HepG2 (cell line): ENCODE measurements around the gene NELFCD. TPM values are rescaled to one million over a fixed set of nuclear protein-coding genes. Genes with fewer than 3 reads are reported as not detected.

Source experiments
- KAT2B ChIP-seq: fragments of 150-350 bp; IDR thresholded peaks from 2 replicates; pipeline ENCODE4 v1.6.1; 2014; ENCODE audit warnings: low read depth, low read length, borderline replicate concordance
- NFIC ChIP-seq: IDR thresholded peaks from 2 replicates; pipeline ENCODE4 v1.6.1; 2012; ENCODE audit warnings: mild to moderate bottlenecking, low read length, inconsistent platforms
- PHB2 ChIP-seq: fragments of 450-650 bp; IDR thresholded peaks from 2 replicates; pipeline ENCODE4 v1.6.1; 2018; ENCODE audit not compliant: partially characterized antibody
- RAD21 ChIP-seq: fragments of 450-650 bp; formaldehyde crosslinking; IDR thresholded peaks from 2 replicates; pipeline ENCODE4 v1.5.0; 2020; ENCODE audit warnings: mild to moderate bottlenecking
- REXO4 ChIP-seq: sonication (generic); formaldehyde crosslinking; IDR thresholded peaks from 2 replicates; pipeline ENCODE4 v1.8.0; 2022; ENCODE audit warnings: missing genetic modification reagents, mild to moderate bottlenecking, borderline replicate concordance
- RFX5 ChIP-seq: IDR thresholded peaks from 2 replicates; pipeline ENCODE4 v1.6.1; 2011; ENCODE audit warnings: low read depth, low read length, improper control_type of control experiment
- SRSF1 ChIP-seq: fragments of 200-400 bp; formaldehyde crosslinking; optimal IDR thresholded peaks from 2 replicates; pipeline ENCODE3; 2017; ENCODE audit warnings: mild to moderate bottlenecking, low read depth, low read length, moderate library complexity
- STAT5B ChIP-seq: sonication (generic); formaldehyde crosslinking; IDR thresholded peaks from 2 replicates; pipeline ENCODE4 v1.4.0; 2020; ENCODE audit warnings: missing genetic modification reagents
- ZFP82 ChIP-seq: sonication (generic); formaldehyde crosslinking; IDR thresholded peaks from 2 replicates; pipeline ENCODE4 v1.5.1; 2020; ENCODE audit warnings: mild to moderate bottlenecking, missing genetic modification reagents, borderline replicate concordance
- ZNF446 ChIP-seq: sonication (generic); formaldehyde crosslinking; IDR thresholded peaks from 2 replicates; pipeline ENCODE4 v1.5.0; 2020; ENCODE audit warnings: mild to moderate bottlenecking, missing genetic modification reagents
- ZNF562 ChIP-seq: sonication (generic); formaldehyde crosslinking; IDR thresholded peaks from 2 replicates; pipeline ENCODE4 v1.8.0; 2022; ENCODE audit warnings: missing genetic modification reagents, borderline replicate concordance
- ZSCAN20 ChIP-seq: sonication (generic); formaldehyde crosslinking; IDR thresholded peaks from 2 replicates; pipeline ENCODE4 v1.4.0; 2020; ENCODE audit warnings: missing genetic modification reagents, mild to moderate bottlenecking, borderline replicate concordance
- polyA plus RNA-seq, 8 experiments: library from polyadenylated mRNA; depleted of rRNA in 3 of 8; stranded (reverse) in 7 of 8; unstranded in 1 of 8; fragments of >200 nt; fragmentation: Illumina TruSeq in 4 of 8; extraction: Trizol in 4 of 8; gene quantifications; 2 replicates each; pipeline versions ENCODE4 v1.2.1 to v1.2.3, GENCODE V29; 2011 to 2016; ENCODE audit warnings: low read depth in 4 of 8, missing spikeins in 1 of 8, mixed read lengths in 1 of 8; ENCODE audit not compliant: insufficient read depth in 1 of 8
- total RNA-seq, 5 experiments: library from RNA; depleted of rRNA; stranded (reverse); fragments of >200 nt; fragmentation: Illumina TruSeq; extraction: Trizol; gene quantifications; 2 replicates each; pipeline ENCODE4 v1.2.3, GENCODE V29; 2016; ENCODE audit warnings: low read depth in 1 of 5
- TF ChIP-seq, protein P1 (sequence below): sonication (generic); formaldehyde crosslinking; IDR thresholded peaks from 2 replicates; pipeline ENCODE4 v1.5.1; 2020; ENCODE audit warnings: missing genetic modification reagents, mild to moderate bottlenecking, borderline replicate concordance
- TF ChIP-seq, protein P2 (sequence below): sonication (generic); formaldehyde crosslinking; IDR thresholded peaks from 2 replicates; pipeline ENCODE4 v1.8.1; 2022; ENCODE audit warnings: mild to moderate bottlenecking, missing genetic modification reagents
- TF ChIP-seq, protein P3 (sequence below): sonication (generic); formaldehyde crosslinking; IDR thresholded peaks from 2 replicates; pipeline ENCODE4 v1.5.0; 2020; ENCODE audit warnings: missing genetic modification reagents
- TF ChIP-seq, protein P4 (sequence below): sonication (generic); formaldehyde crosslinking; IDR thresholded peaks from 2 replicates; pipeline ENCODE4 v1.5.0; 2020; ENCODE audit warnings: missing genetic modification reagents
- TF ChIP-seq, protein P5 (sequence below): sonication (generic); formaldehyde crosslinking; IDR thresholded peaks from 2 replicates; pipeline ENCODE4 v1.8.1; 2023; ENCODE audit warnings: mild to moderate bottlenecking, missing genetic modification reagents, borderline replicate concordance
- TF ChIP-seq, protein P6 (sequence below): sonication (generic); formaldehyde crosslinking; IDR thresholded peaks from 2 replicates; pipeline ENCODE4 v1.4.0; 2020; ENCODE audit warnings: missing genetic modification reagents
- TF ChIP-seq, protein P7 (sequence below): sonication (generic); formaldehyde crosslinking; conservative IDR thresholded peaks from 2 replicates; pipeline ENCODE4 v1.8.1; 2023; ENCODE audit warnings: missing genetic modification reagents

Gene NELFCD
- total and polyA plus RNA-seq, 2 of the 13 experiments (the other 11 are each of a cell fraction or from before 2014, with no cell fraction given) = 159 to 203 TPM

DNA sequence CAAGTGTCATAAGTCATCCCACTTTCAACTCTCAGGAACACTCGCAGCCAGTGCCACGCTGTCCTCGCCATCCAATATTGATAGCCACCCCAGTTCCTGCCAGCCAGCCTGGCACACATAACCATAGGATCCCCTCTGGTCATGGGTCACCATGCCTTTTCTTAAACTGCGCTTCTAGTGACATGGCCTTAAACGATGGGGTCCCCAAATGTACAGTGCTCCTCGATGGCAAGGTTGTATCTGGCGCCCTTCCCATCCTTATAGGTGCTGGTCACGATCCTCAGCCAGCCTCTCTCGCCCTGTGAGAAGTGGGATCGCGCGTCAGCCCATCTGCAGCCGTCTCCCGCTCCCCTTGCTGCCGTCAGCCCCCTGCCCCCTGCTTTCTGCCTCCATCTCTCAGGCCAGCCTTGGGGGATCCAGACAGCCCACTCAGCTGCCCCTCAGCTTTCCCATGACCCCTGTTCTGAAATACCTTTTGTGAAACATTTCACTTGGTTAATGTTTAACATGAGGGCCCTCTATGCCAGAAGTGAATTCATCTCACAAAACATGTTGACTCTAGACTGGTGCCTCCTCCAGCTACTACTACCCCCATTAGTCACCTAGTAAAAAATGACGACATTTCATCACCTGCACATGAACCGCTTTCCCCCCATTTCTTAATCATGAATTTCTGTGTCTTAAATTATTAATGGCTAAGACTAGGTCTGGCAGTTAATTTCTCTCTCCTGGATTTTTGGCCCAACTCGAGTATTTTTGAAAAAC lies 14.6 kb downstream of the NELFCD start (continued):
- no peak for TF ChIP-seq ZSCAN20
- no peak for TF ChIP-seq RFX5
- TF ChIP-seq, protein P1, sequence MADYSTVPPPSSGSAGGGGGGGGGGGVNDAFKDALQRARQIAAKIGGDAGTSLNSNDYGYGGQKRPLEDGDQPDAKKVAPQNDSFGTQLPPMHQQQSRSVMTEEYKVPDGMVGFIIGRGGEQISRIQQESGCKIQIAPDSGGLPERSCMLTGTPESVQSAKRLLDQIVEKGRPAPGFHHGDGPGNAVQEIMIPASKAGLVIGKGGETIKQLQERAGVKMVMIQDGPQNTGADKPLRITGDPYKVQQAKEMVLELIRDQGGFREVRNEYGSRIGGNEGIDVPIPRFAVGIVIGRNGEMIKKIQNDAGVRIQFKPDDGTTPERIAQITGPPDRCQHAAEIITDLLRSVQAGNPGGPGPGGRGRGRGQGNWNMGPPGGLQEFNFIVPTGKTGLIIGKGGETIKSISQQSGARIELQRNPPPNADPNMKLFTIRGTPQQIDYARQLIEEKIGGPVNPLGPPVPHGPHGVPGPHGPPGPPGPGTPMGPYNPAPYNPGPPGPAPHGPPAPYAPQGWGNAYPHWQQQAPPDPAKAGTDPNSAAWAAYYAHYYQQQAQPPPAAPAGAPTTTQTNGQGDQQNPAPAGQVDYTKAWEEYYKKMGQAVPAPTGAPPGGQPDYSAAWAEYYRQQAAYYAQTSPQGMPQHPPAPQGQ (CRISPR knock-in tag) = no peak
- TF ChIP-seq, protein P2, sequence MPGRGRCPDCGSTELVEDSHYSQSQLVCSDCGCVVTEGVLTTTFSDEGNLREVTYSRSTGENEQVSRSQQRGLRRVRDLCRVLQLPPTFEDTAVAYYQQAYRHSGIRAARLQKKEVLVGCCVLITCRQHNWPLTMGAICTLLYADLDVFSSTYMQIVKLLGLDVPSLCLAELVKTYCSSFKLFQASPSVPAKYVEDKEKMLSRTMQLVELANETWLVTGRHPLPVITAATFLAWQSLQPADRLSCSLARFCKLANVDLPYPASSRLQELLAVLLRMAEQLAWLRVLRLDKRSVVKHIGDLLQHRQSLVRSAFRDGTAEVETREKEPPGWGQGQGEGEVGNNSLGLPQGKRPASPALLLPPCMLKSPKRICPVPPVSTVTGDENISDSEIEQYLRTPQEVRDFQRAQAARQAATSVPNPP (CRISPR knock-in tag) = no peak
- TF ChIP-seq, protein P3, sequence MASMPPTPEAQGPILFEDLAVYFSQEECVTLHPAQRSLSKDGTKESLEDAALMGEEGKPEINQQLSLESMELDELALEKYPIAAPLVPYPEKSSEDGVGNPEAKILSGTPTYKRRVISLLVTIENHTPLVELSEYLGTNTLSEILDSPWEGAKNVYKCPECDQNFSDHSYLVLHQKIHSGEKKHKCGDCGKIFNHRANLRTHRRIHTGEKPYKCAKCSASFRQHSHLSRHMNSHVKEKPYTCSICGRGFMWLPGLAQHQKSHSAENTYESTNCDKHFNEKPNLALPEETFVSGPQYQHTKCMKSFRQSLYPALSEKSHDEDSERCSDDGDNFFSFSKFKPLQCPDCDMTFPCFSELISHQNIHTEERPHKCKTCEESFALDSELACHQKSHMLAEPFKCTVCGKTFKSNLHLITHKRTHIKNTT (CRISPR knock-in tag) = no peak; the same call in 1 of the 2 replicates
- TF ChIP-seq, protein P4, sequence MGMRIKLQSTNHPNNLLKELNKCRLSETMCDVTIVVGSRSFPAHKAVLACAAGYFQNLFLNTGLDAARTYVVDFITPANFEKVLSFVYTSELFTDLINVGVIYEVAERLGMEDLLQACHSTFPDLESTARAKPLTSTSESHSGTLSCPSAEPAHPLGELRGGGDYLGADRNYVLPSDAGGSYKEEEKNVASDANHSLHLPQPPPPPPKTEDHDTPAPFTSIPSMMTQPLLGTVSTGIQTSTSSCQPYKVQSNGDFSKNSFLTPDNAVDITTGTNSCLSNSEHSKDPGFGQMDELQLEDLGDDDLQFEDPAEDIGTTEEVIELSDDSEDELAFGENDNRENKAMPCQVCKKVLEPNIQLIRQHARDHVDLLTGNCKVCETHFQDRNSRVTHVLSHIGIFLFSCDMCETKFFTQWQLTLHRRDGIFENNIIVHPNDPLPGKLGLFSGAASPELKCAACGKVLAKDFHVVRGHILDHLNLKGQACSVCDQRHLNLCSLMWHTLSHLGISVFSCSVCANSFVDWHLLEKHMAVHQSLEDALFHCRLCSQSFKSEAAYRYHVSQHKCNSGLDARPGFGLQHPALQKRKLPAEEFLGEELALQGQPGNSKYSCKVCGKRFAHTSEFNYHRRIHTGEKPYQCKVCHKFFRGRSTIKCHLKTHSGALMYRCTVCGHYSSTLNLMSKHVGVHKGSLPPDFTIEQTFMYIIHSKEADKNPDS = no peak
- TF ChIP-seq, protein P5, sequence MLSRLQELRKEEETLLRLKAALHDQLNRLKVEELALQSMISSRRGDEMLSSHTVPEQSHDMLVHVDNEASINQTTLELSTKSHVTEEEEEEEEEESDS (CRISPR knock-in tag) = no peak
- TF ChIP-seq, protein P6, sequence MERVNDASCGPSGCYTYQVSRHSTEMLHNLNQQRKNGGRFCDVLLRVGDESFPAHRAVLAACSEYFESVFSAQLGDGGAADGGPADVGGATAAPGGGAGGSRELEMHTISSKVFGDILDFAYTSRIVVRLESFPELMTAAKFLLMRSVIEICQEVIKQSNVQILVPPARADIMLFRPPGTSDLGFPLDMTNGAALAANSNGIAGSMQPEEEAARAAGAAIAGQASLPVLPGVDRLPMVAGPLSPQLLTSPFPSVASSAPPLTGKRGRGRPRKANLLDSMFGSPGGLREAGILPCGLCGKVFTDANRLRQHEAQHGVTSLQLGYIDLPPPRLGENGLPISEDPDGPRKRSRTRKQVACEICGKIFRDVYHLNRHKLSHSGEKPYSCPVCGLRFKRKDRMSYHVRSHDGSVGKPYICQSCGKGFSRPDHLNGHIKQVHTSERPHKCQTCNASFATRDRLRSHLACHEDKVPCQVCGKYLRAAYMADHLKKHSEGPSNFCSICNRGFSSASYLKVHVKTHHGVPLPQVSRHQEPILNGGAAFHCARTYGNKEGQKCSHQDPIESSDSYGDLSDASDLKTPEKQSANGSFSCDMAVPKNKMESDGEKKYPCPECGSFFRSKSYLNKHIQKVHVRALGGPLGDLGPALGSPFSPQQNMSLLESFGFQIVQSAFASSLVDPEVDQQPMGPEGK = peak; percentile 80
- TF ChIP-seq, protein P7, sequence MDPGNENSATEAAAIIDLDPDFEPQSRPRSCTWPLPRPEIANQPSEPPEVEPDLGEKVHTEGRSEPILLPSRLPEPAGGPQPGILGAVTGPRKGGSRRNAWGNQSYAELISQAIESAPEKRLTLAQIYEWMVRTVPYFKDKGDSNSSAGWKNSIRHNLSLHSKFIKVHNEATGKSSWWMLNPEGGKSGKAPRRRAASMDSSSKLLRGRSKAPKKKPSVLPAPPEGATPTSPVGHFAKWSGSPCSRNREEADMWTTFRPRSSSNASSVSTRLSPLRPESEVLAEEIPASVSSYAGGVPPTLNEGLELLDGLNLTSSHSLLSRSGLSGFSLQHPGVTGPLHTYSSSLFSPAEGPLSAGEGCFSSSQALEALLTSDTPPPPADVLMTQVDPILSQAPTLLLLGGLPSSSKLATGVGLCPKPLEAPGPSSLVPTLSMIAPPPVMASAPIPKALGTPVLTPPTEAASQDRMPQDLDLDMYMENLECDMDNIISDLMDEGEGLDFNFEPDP (CRISPR knock-in tag) = no peak
- no peak for TF ChIP-seq PHB2
- no peak for TF ChIP-seq RAD21 (CRISPR knock-in tag)
- no peak for TF ChIP-seq STAT5B
- no peak for TF ChIP-seq KAT2B
- TF ChIP-seq ZNF446 = no peak
- TF ChIP-seq SRSF1 = peak; percentile 22
- TF ChIP-seq ZFP82 (CRISPR knock-in tag) = no peak
- no peak for TF ChIP-seq ZNF562 (CRISPR knock-in tag)
- TF ChIP-seq NFIC = no peak
- no peak for TF ChIP-seq REXO4 (CRISPR knock-in tag)
